Ishikawa (cell line): Measurements from ENCODE around the gene CCDC146.

Experiments used
- CREB1 ChIP-seq: IDR thresholded peaks from 2 replicates; pipeline ENCODE4 v1.6.1; 2012; ENCODE audit warnings: low read depth
- EP300 ChIP-seq: IDR thresholded peaks from 2 replicates; pipeline ENCODE4 v1.6.1; 2012; ENCODE audit warnings: borderline replicate concordance
- MAX ChIP-seq: IDR thresholded peaks from 2 replicates; pipeline ENCODE4 v1.6.1; 2012
- NFIC ChIP-seq: IDR thresholded peaks from 2 replicates; pipeline ENCODE4 v1.6.1; 2012
- RAD21 ChIP-seq: IDR thresholded peaks from 2 replicates; pipeline ENCODE4 v1.6.1; 2012; ENCODE audit warnings: low read depth
- REST ChIP-seq: IDR thresholded peaks from 2 replicates; pipeline ENCODE4 v1.6.1; 2012; ENCODE audit warnings: low read depth, mild to moderate bottlenecking
- TAF1 ChIP-seq: IDR thresholded peaks from 2 replicates; pipeline ENCODE4 v1.6.1; 2012; ENCODE audit warnings: low read depth, mild to moderate bottlenecking
- TCF12 ChIP-seq: IDR thresholded peaks from 2 replicates; pipeline ENCODE4 v1.6.1; 2012; ENCODE audit warnings: low read depth
- YY1 ChIP-seq: IDR thresholded peaks from 2 replicates; pipeline ENCODE4 v1.6.1; 2012; ENCODE audit warnings: low read depth

GRCh38 chr7:77222819-77223218, 100.4 kb downstream of the CCDC146 start:
- TF ChIP-seq REST = no peak
- TF ChIP-seq TAF1 = no peak
- no peak for TF ChIP-seq EP300
- TF ChIP-seq MAX = no peak
- TF ChIP-seq RAD21 = no peak
- TF ChIP-seq NFIC = no peak
- no peak for TF ChIP-seq TCF12
- no peak for TF ChIP-seq CREB1
- no peak for TF ChIP-seq YY1
